GM12878 (cell line): ENCODE results near the gene LIN7A.

Source experiments
- CBX5 ChIP-seq: sonication (generic); IDR thresholded peaks from 2 replicates; pipeline ENCODE4 v1.6.1; 2016; ENCODE audit warnings: low read depth, moderate library complexity, mild to moderate bottlenecking, inconsistent platforms
- CREB1 ChIP-seq: IDR thresholded peaks from 2 replicates; pipeline ENCODE4 v1.6.1; 2012; ENCODE audit warnings: low read depth, mild to moderate bottlenecking, inconsistent platforms
- CTCF ChIP-seq, 3 experiments: IDR thresholded peaks in 2 of 3; conservative IDR thresholded peaks in 1 of 3; 2 replicates each; pipeline ENCODE4 v1.5.1; 2011; ENCODE audit warnings: low read depth in 3 of 3, low read length in 3 of 3, mild to moderate bottlenecking in 3 of 3, control low read depth in 2 of 3, moderate library complexity in 2 of 3, inconsistent platforms in 1 of 3, mixed read lengths in 1 of 3; ENCODE audit not compliant: control insufficient read depth in 2 of 3, insufficient read depth in 1 of 3; ENCODE audit errors: extremely low read depth in 1 of 3
- FOS ChIP-seq: IDR thresholded peaks from 3 replicates; pipeline ENCODE4 v1.6.1; 2011; ENCODE audit warnings: borderline replicate concordance; ENCODE audit not compliant: insufficient read length; ENCODE audit errors: extremely low read depth
- KDM1A ChIP-seq: fragments of 200-600 bp; sonication (generic); IDR thresholded peaks from 2 replicates; pipeline ENCODE4 v1.6.1; 2016; ENCODE audit warnings: borderline replicate concordance
- POLR2A ChIP-seq: IDR thresholded peaks from 2 replicates; pipeline ENCODE4 v1.6.1; 2011; ENCODE audit warnings: low read depth, mild to moderate bottlenecking, low read length
- SIN3A ChIP-seq: IDR thresholded peaks from 2 replicates; pipeline ENCODE4 v1.6.1; 2012; ENCODE audit warnings: low read depth, low read length, improper control_type of control experiment
- TARDBP ChIP-seq: IDR thresholded peaks from 2 replicates; pipeline ENCODE4 v1.6.1; 2016; ENCODE audit warnings: borderline replicate concordance
- USF2 ChIP-seq: IDR thresholded peaks from 2 replicates; pipeline ENCODE4 v1.6.1; 2011; ENCODE audit warnings: low read depth, low read length, improper control_type of control experiment, borderline replicate concordance

GRCh38 chr12:80958162-80958561 lies 20.4 kb upstream of the LIN7A start:
- no peak for TF ChIP-seq CBX5
- no peak for TF ChIP-seq POLR2A
- no peak for TF ChIP-seq KDM1A
- TF ChIP-seq CREB1 = no peak
- no peak for TF ChIP-seq SIN3A
- TF ChIP-seq FOS = no peak
- no peak for TF ChIP-seq CTCF (IDR thresholded peaks at IDR 0.05 in 2 of 3, conservative IDR thresholded peaks at IDR 0.05 in 1 of 3; ENCODE audit: control insufficient read depth in 2 of 3, extremely low read depth in 1 of 3, insufficient read depth in 1 of 3, low read depth in 3 of 3, low read length in 3 of 3)
- TF ChIP-seq USF2 = no peak
- TF ChIP-seq TARDBP = no peak
